Stimulated activated CD4-positive, alpha-beta T cell treated with anti-CD3 and anti-CD28 coated beads, Interleukin-1b, Interleukin-23, amount 100 ng/mL, for 48 hours (primary cell): ENCODE data around the gene CRABP2.

ENCODE experiments used
- DNase-seq: peaks from one replicate; pipeline ENCODE4 v3.0.0-alpha.2; 2020

CRABP2 gene

GRCh38 chr1:156667968-156668709 is 37.2 kb downstream of the CRABP2 start:
- no peak for DNase-seq

GRCh38 chr1:156667610-156667967 is 37.8 kb downstream of the CRABP2 start:
- DNase-seq = no peak

GRCh38 chr1:156666862-156667609 is 38.3 kb downstream of the CRABP2 start:
- no peak for DNase-seq

- no peak for DNase-seq
Observed at GRCh38 chr1:156665539-156665938, 39.8 kb downstream of the CRABP2 start.

GRCh38 chr1:156664767-156665411 is 40.5 kb downstream of the CRABP2 start:
- no peak for DNase-seq

GRCh38 chr1:156664046-156664766 is 41.2 kb downstream of the CRABP2 start:
- no peak for DNase-seq

- no peak for DNase-seq
Observed at GRCh38 chr1:156663178-156663577, 42.2 kb downstream of the CRABP2 start.

- DNase-seq = no peak
Observed at GRCh38 chr1:156662800-156663055, 42.7 kb downstream of the CRABP2 start.

- no peak for DNase-seq
Observed at GRCh38 chr1:156662005-156662799, 43.2 kb downstream of the CRABP2 start.

GRCh38 chr1:156660752-156661112 is 44.7 kb downstream of the CRABP2 start:
- DNase-seq = no peak

GRCh38 chr1:156659988-156660751 is 45.2 kb downstream of the CRABP2 start:
- peak; percentile 95 for DNase-seq

GRCh38 chr1:156659661-156659987 is 45.8 kb downstream of the CRABP2 start:
- DNase-seq = no peak

GRCh38 chr1:156658945-156659574 is 46.3 kb downstream of the CRABP2 start:
- no peak for DNase-seq

- DNase-seq = no peak
Observed at GRCh38 chr1:156658496-156658895, 46.9 kb downstream of the CRABP2 start.

- DNase-seq = no peak
Observed at GRCh38 chr1:156657741-156658319, 47.6 kb downstream of the CRABP2 start.

GRCh38 chr1:156656806-156657740 is 48.3 kb downstream of the CRABP2 start:
- peak; percentile 63 for DNase-seq

GRCh38 chr1:156655904-156656516 is 49.4 kb downstream of the CRABP2 start:
- DNase-seq = no peak

GRCh38 chr1:156655151-156655903 is 50.1 kb downstream of the CRABP2 start:
- DNase-seq = no peak

- no peak for DNase-seq
Observed at GRCh38 chr1:156654700-156655099, 50.7 kb downstream of the CRABP2 start.
